Ovary (tissue), 3 donors: Measurements from ENCODE around the gene KRT28.

Source experiments
- CTCF ChIP-seq, 3 donors: fragments of 450-650 bp in 2 of 3; fragments of 200-600 bp in 1 of 3; IDR thresholded peaks; one replicate each; pipeline versions ENCODE4 v1.5.1 to v1.8.0; 2016 to 2022; ENCODE audit warnings: antibody characterized with exemption in 3 of 3, mild to moderate bottlenecking in 1 of 3
- POLR2A ChIP-seq: fragments of 450-650 bp; IDR thresholded peaks from one replicate; pipeline ENCODE4 v1.6.1; 2017; ENCODE audit warnings: antibody characterized with exemption, mild to moderate bottlenecking, moderate library complexity
- donor health status: DM: no; HTN: no; CAD: no.

DNA sequence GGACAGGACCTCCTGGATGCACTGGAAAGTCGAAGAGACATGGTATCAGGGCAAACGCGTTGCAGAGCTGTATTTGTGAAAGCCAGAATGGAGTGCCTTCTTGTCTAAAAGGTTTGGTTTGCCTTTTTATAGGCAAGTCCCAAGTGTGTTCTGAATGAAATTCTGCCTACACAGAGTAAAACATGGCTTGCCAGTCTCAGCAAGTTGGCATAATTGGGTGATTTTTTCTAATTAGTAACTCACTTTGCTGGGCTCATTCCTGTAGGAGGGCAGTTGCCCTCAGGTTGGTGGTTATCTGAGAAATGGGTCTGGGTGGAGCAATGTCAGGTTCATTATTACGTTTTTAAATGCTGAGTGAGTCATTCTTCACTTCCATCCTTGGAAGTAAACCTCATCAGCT is 44.5 kb downstream of the KRT28 start, which contains the start of gene KRT25:
- no peak for TF ChIP-seq CTCF (IDR thresholded peaks at IDR 0.05)
- TF ChIP-seq POLR2A = no peak
